PC-3 (cell line): Measurements from ENCODE around the gene AMPD1. TPM values are rescaled to one million over a fixed set of nuclear protein-coding genes. Genes with fewer than 3 reads are reported as not detected.

Experiments used
- ATAC-seq: fragments of 200-7000 bp; cut with Tn5 transposase; 2 replicates; pipeline ENCODE4 v1.9.1; 2020; ENCODE audit warnings: mild to moderate bottlenecking, moderate library complexity
- BruUV-seq: library from RNA; stranded (reverse); fragments of 400-500 nt; replicated peaks from 2 replicates; lab custom pipeline; 2021; lab: Mats Ljungman, UMichigan
- CTCF ChIA-PET: fragments of 300-600 bp; sonication (Branson Sonifier 250); formaldehyde crosslinking; loops from one replicate; lab custom pipeline; 2022; ENCODE audit warnings: antibody characterized with exemption; lab: Charles Lee
- POLR2A ChIA-PET: fragments of 300-600 bp; sonication (Branson Sonifier 250); formaldehyde crosslinking; loops from one replicate; lab custom pipeline; 2022; ENCODE audit warnings: antibody characterized with exemption; ENCODE audit not compliant: unreplicated experiment; lab: Charles Lee
- DNase-seq: peaks from one replicate; pipeline ENCODE4 v3.0.0-alpha.2; 2015
- H2AFZ ChIP-seq: fragments of 300-600 bp; sonication (generic); 2 replicates; pipeline ENCODE4 v1.6.0; 2016; ENCODE audit warnings: antibody characterized with exemption, low read length
- H3F3A ChIP-seq: fragments of 300-600 bp; sonication (generic); one replicate; pipeline ENCODE4 v1.6.0; 2017; ENCODE audit warnings: antibody characterized with exemption, low read length, control low read depth, mild to moderate bottlenecking; ENCODE audit not compliant: unreplicated experiment
- H3K27ac ChIP-seq: fragments of 300-600 bp; sonication (generic); 2 replicates; pipeline ENCODE4 v1.5.1; 2016; ENCODE audit warnings: mild to moderate bottlenecking, low read length
- H3K27me3 ChIP-seq: fragments of 300-600 bp; sonication (generic); 2 replicates; pipeline ENCODE4 v1.6.1; 2016; ENCODE audit warnings: low read length, mixed read lengths
- H3K36me3 ChIP-seq: fragments of 300-600 bp; sonication (generic); 2 replicates; pipeline ENCODE4 v1.6.1; 2016; ENCODE audit warnings: low read depth, mixed run types, low read length, mixed read lengths
- H3K4me1 ChIP-seq: fragments of 300-600 bp; sonication (generic); 2 replicates; pipeline ENCODE4 v1.5.1; 2016; ENCODE audit warnings: low read length; ENCODE audit not compliant: insufficient read depth
- H3K4me2 ChIP-seq: fragments of 300-600 bp; sonication (generic); 2 replicates; pipeline ENCODE4 v1.6.0; 2016; ENCODE audit warnings: low read length
- H3K4me3 ChIP-seq: fragments of 300-600 bp; sonication (generic); 2 replicates; pipeline ENCODE4 v1.5.1; 2016; ENCODE audit warnings: mild to moderate bottlenecking, low read length, mixed read lengths
- H3K79me2 ChIP-seq: fragments of 300-600 bp; sonication (generic); 2 replicates; pipeline ENCODE4 v1.6.1; 2017; ENCODE audit warnings: low read length, mixed read lengths
- H3K9ac ChIP-seq: fragments of 300-600 bp; sonication (generic); 2 replicates; pipeline ENCODE4 v1.6.0; 2016; ENCODE audit warnings: mild to moderate bottlenecking, low read length
- H3K9me2 ChIP-seq: fragments of 300-600 bp; sonication (generic); replicated peaks from 2 replicates; pipeline ENCODE4 v1.6.1; 2016; ENCODE audit warnings: mixed run types, low read length, mixed read lengths
- H3K9me3 ChIP-seq: fragments of 300-600 bp; sonication (generic); 2 replicates; pipeline ENCODE4 v1.6.1; 2016; ENCODE audit warnings: low read length, mixed read lengths
- H4K20me1 ChIP-seq: fragments of 300-600 bp; sonication (generic); 2 replicates; pipeline ENCODE4 v1.6.1; 2016; ENCODE audit warnings: low read length, mixed read lengths
- CTCF ChIP-seq: fragments of 300-600 bp; sonication (generic); conservative IDR thresholded peaks from 2 replicates; pipeline ENCODE4 v1.5.1; 2017; ENCODE audit warnings: antibody characterized with exemption, low read depth, mild to moderate bottlenecking, low read length
- EZH2 ChIP-seq: fragments of 300-600 bp; sonication (generic); IDR thresholded peaks from one replicate; pipeline ENCODE4 v1.6.1; 2017; ENCODE audit warnings: antibody characterized with exemption, mild to moderate bottlenecking, low read length; ENCODE audit not compliant: unreplicated experiment
- EZH2phosphoT487 ChIP-seq: fragments of 300-600 bp; sonication (generic); IDR thresholded peaks from 2 replicates; pipeline ENCODE4 v1.6.1; 2018; ENCODE audit warnings: mild to moderate bottlenecking, antibody characterized with exemption, low read length, borderline replicate concordance
- intact Hi-C: fragments of 100-400 bp; cut with micrococcal nuclease; formaldehyde crosslinking; loops from 2 replicates; pipeline ENCODE4 v1.9.0; 2023
- total RNA-seq: library from RNA; depleted of rRNA; stranded (reverse); fragments of >200 nt; gene quantifications from 2 replicates; pipeline ENCODE4 v1.2.3, GENCODE V29; 2014; rRNA removed

The AMPD1 gene
- total RNA-seq, 1 experiment from 2014 or later, result not detected

DNA sequence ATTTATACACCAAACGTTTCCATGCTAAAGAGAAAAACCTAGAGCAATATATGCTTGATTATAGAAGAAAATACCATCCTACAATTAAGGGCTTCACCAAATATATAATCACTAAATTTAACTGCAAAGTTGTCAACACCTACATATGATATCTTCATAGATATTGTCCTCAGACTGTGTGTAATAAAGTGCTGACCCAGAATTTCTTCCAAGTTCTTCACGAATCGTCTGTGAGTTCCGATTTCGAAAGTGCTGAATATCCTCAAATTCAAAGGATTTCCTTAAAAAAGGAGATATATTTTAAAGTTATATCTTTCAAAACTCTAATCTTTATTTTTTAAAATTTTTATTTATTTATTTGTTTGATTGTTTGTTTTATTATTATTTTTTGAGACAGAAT, 72.0 kb downstream of the AMPD1 start:
- ChIA-PET CTCF (no interaction called here), POLR2A (no interaction called here)
- Histone ChIP-seq H3K4me1 (no peaks in the 10 kb centered on the region), H3K9ac (no peak overlapping the region), H3K9me2 (no peaks in the 10 kb centered on the region), H4K20me1 (no peaks in the 10 kb centered on the region), H3K27me3 (no peaks in the 10 kb centered on the region), H3F3A (no peaks in the 10 kb centered on the region), H3K36me3 (no peaks in the 10 kb centered on the region), H3K4me2 (no peak overlapping the region), H3K27ac (no peak overlapping the region), H3K79me2 (no peaks in the 10 kb centered on the region), H3K9me3 (no peaks in the 10 kb centered on the region), H2AFZ (no peak overlapping the region), H3K4me3 (no peak overlapping the region)
- ATAC-seq (no peak), DNase-seq (no peak)
- TF ChIP-seq CTCF, result no peak
- no peak for TF ChIP-seq EZH2
- TF ChIP-seq EZH2phosphoT487, result no peak
- intact Hi-C loops, result loop anchor here (5.0 kb wide), 1 partner anchor 39 kb away; no protein-coding TSS in a partner anchor
- no TSS peak for BruUV-seq

Other genes starting within 250 kb of the AMPD1 start
- gene TRIM33, start 184.3 kb downstream of the AMPD1 start, total RNA-seq, result 28.8 and 36.7 TPM in 2 replicates
- 57.7 and 70.1 TPM in 2 replicates for gene BCAS2, start 113.9 kb downstream of the AMPD1 start, total RNA-seq
- gene DENND2C, start 25.5 kb downstream of the AMPD1 start, total RNA-seq, result 0.95 and 2.0 TPM in 2 replicates
- gene NRAS, start 21.2 kb upstream of the AMPD1 start, total RNA-seq, result 12.6 and 15.1 TPM in 2 replicates
- 380 and 480 TPM in 2 replicates for gene CSDE1, start 62.4 kb upstream of the AMPD1 start, total RNA-seq
- gene SIKE1, start 85.1 kb upstream of the AMPD1 start, total RNA-seq, result 104 and 136 TPM in 2 replicates
- not detected in 2 replicates for gene SYCP1, start 159.3 kb upstream of the AMPD1 start, total RNA-seq